ENCODE measurements around the gene RUSC1. TPM values are rescaled to one million over a fixed set of nuclear protein-coding genes. Genes with fewer than 3 reads are reported as not detected.
"Not testable (repeated sequence)": the region's sequence is repeated elsewhere in the genome, so short reads cannot be mapped to it uniquely, and the experiment has no call there.

The RUSC1 gene
- polyA plus RNA-seq (2014; cell fraction: cytosol; rRNA removed), result 74.4 and 75.3 TPM in 2 replicates
- 180 and 205 TPM in 2 replicates for polyA plus RNA-seq (2014; cell fraction: nucleus; rRNA removed)

- DNase-seq (ENCODE audit: low spot score), result peak; percentile 70
These were observed at the start of gene RUSC1 for GRCh38 chr1:155320661-155321617. Gene RUSC1 (plus strand): TSS chr1:155320894. CDS start chr1:155321774, 880 bp downstream.

- DNase-seq (ENCODE audit: low spot score), result peak; percentile 75
These were observed 48.0 kb upstream of the RUSC1 start for GRCh38 chr1:155272466-155273342.

GRCh38 chr1:155273343-155274245, 47.1 kb upstream of the RUSC1 start, which contains the start of gene CLK2:
Gene CLK2 (minus strand): TSS chr1:155273504. CDS start chr1:155270977, 2,527 bp downstream.
- peak; percentile 99 for DNase-seq (ENCODE audit: low spot score)

GRCh38 chr1:155277070-155277901, 43.4 kb upstream of the RUSC1 start, which contains the start of gene HCN3:
Gene HCN3 (plus strand): TSS chr1:155277463. CDS start chr1:155277591, 128 bp downstream.
- peak; percentile 99 for DNase-seq (ENCODE audit: low spot score)

- peak; percentile 90 for DNase-seq (ENCODE audit: low spot score)
These were observed 42.6 kb upstream of the RUSC1 start for GRCh38 chr1:155277902-155278688.

GRCh38 chr1:155278689-155279160, 42.0 kb upstream of the RUSC1 start:
- no peak for DNase-seq (ENCODE audit: low spot score)

- DNase-seq (ENCODE audit: low spot score), result no peak
These were observed 41.4 kb upstream of the RUSC1 start for GRCh38 chr1:155279268-155279667.

- DNase-seq (ENCODE audit: low spot score), result no peak
These were observed 38.1 kb upstream of the RUSC1 start for GRCh38 chr1:155282488-155283091.

GRCh38 chr1:155284476-155284875, 36.2 kb upstream of the RUSC1 start:
- no peak for DNase-seq (ENCODE audit: low spot score)

- DNase-seq (ENCODE audit: low spot score), result no peak
These were observed 35.6 kb upstream of the RUSC1 start for GRCh38 chr1:155285063-155285462.

- no peak for DNase-seq (ENCODE audit: low spot score)
These were observed 35.1 kb upstream of the RUSC1 start for GRCh38 chr1:155285631-155286044.

GRCh38 chr1:155286544-155286943, 34.1 kb upstream of the RUSC1 start:
- no peak for DNase-seq (ENCODE audit: low spot score)

- no peak for DNase-seq (ENCODE audit: low spot score)
These were observed 32.6 kb upstream of the RUSC1 start for GRCh38 chr1:155287987-155288543.

GRCh38 chr1:155291006-155291405, 29.7 kb upstream of the RUSC1 start:
- DNase-seq (ENCODE audit: low spot score), result not testable (repeated sequence)

- no peak for DNase-seq (ENCODE audit: low spot score)
These were observed 27.5 kb upstream of the RUSC1 start for GRCh38 chr1:155293086-155293749.

- no peak for DNase-seq (ENCODE audit: low spot score)
These were observed 26.0 kb upstream of the RUSC1 start for GRCh38 chr1:155294520-155295182.

All from SK-N-DZ (cell line).